ENCODE data around the gene ALLC. TPM values are rescaled to one million over a fixed set of nuclear protein-coding genes. Genes with fewer than 3 reads are reported as not detected.

ALLC gene
- total RNA-seq, 1 donor from 2014 or later: not detected

DNA sequence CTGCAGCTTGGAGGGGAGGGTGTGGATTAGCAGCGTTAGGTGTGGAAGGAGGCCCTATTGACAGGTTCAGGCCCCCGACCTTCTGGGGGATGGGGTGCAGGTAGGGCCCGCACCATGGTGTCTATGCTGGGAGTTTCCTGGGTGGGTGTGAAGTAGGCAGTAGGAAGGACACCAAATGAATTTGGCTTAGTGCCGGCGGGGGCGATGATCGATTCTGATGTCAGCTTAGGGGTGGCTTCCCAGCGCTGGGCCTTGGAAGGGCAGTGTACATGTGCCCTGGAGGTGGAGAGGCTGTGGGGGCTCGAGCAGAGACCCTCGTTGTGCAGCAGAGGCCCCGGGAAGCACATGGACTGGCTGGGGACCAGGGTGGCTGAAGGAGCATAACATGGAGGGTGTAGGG lies 67.0 kb downstream of the ALLC start:
- no peak overlapping the region for H3K4me3 ChIP-seq
- H3K4me1 ChIP-seq: no peaks in the 10 kb centered on the region
- TF ChIP-seq, protein P1, sequence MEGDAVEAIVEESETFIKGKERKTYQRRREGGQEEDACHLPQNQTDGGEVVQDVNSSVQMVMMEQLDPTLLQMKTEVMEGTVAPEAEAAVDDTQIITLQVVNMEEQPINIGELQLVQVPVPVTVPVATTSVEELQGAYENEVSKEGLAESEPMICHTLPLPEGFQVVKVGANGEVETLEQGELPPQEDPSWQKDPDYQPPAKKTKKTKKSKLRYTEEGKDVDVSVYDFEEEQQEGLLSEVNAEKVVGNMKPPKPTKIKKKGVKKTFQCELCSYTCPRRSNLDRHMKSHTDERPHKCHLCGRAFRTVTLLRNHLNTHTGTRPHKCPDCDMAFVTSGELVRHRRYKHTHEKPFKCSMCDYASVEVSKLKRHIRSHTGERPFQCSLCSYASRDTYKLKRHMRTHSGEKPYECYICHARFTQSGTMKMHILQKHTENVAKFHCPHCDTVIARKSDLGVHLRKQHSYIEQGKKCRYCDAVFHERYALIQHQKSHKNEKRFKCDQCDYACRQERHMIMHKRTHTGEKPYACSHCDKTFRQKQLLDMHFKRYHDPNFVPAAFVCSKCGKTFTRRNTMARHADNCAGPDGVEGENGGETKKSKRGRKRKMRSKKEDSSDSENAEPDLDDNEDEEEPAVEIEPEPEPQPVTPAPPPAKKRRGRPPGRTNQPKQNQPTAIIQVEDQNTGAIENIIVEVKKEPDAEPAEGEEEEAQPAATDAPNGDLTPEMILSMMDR (IDR thresholded peaks at IDR 0.05): no peak
- DNase-seq (no peak), ATAC-seq (no peak)
- intact Hi-C loops (cut with DNase I): no loop called here
- no peak overlapping the region for H3K27ac ChIP-seq
- H3K27me3 ChIP-seq: no peaks in the 10 kb centered on the region
- no peaks in the 10 kb centered on the region for H3K36me3 ChIP-seq
- no peaks in the 10 kb centered on the region for H3K9me3 ChIP-seq

DNA sequence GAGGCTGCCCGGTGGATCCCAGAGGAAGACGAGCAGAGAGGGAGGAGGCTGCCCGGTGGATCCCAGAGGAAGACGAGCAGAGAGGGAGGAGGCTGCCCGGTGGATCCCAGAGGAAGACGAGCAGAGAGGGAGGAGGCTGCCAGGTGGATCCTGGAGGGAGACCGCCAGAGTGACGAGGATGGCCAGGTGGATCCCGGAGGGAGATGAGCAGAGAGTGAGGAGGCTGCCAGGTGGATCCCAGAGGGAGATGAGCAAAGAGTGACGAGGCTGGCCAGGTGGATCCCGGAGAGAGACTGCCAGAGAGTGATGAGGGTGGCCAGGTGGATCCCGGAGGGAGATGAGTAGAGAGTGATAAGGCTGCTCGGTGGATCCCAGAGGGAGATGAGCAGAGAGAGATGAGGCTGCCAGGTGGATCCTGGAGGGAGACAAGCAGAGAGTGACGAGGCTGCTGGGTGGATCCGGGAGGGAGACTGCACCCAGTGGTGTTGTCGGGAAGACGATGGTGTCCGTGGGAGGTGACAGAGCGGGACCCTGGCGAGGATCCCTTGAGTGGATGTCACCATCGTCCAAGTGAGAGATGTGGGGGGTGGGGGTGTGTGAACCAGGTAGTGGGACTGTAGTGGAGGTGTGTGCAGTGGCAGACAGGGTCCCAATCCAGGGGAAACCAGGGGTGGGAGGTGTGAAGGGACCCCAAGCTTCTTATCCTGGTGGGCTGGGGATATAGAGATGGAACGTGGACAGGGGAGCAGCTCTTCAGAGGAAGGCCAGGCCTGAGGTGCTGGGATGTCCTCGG lies 67.7 kb downstream of the ALLC start:
- intact Hi-C loops (cut with DNase I): no loop called here
- peak; percentile 8 for ATAC-seq
- Histone ChIP-seq H3K27me3 (no peaks in the 10 kb centered on the region), H3K4me1 (no peaks in the 10 kb centered on the region), H3K27ac (no peak overlapping the region), H3K9me3 (no peaks in the 10 kb centered on the region), H3K36me3 (no peaks in the 10 kb centered on the region), H3K4me3 (no peak overlapping the region)
- no peak for DNase-seq
- TF ChIP-seq, protein P1 (IDR thresholded peaks at IDR 0.05): no peak

DNA sequence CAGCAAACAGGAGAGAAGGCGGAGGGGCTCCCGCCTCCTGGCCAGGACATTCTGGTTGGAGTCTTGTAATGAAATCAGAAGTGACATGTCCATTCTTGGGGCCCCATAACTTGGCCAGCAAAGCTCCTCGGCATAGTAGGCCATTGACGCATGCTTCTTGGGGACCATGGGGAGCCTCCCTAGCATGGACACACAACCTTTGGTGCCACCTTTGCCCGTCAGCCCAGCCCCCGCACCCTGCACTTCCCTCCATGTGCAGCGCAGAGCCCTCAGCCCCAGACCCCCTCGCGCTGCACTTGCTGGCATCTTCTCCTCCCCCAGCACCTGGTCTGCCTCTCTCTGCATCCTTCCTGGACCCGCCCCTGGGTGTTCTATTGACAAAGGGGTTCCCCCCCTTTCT lies 68.5 kb downstream of the ALLC start:
- no peaks in the 10 kb centered on the region for H3K27me3 ChIP-seq

DNA sequence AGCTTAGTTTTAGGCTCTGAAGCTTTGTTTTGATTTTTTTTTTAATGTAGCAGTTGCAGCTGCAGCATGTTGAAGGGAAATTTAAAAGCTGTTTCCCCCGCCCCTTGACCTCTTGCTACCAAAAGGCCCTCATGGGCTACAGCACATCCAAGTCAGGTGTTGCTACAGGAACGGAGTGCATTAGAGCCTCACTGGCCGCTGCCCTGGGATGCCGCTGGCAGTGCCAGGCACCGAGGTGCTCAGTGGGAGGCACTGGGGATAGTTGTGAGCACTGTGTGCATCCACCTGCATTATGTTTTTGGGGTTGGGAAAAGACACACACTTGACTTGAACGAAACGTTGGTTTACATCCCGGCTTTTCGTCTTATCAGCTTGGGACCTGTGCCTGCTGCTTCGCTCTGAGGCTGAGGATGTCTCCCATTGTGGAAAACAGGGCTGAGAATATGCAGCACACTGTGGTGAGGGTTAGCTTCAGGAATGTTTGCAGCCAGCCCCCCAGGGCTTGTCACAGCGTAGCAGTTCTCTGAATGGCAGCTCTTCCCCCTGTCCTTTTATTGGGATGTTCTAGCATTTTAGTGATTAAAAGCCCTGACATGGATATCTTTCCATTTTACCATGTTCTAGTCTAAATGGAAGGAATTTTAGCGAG lies 69.5 kb downstream of the ALLC start:
- Histone ChIP-seq H3K4me3 (no peak overlapping the region), H3K9me3 (no peaks in the 10 kb centered on the region), H3K27ac (no peak overlapping the region), H3K27me3 (no peaks in the 10 kb centered on the region), H3K4me1 (no peaks in the 10 kb centered on the region), H3K36me3 (no peaks in the 10 kb centered on the region)
- ATAC-seq: no peak
- TF ChIP-seq, protein P1 (IDR thresholded peaks at IDR 0.05): no peak
- intact Hi-C loops (cut with DNase I): no loop called here
- no peak for DNase-seq

More for the DNA sequence above, 68.5 kb downstream of the ALLC start:
- H3K9me3 ChIP-seq: no peaks in the 10 kb centered on the region
- no peaks in the 10 kb centered on the region for H3K4me1 ChIP-seq
- ATAC-seq (no peak), DNase-seq (no peak)
- TF ChIP-seq, protein P1 (IDR thresholded peaks at IDR 0.05): no peak
- no peak overlapping the region for H3K27ac ChIP-seq
- H3K4me3 ChIP-seq: no peak overlapping the region
- intact Hi-C loops (cut with DNase I): no loop called here
- no peaks in the 10 kb centered on the region for H3K36me3 ChIP-seq

DNA sequence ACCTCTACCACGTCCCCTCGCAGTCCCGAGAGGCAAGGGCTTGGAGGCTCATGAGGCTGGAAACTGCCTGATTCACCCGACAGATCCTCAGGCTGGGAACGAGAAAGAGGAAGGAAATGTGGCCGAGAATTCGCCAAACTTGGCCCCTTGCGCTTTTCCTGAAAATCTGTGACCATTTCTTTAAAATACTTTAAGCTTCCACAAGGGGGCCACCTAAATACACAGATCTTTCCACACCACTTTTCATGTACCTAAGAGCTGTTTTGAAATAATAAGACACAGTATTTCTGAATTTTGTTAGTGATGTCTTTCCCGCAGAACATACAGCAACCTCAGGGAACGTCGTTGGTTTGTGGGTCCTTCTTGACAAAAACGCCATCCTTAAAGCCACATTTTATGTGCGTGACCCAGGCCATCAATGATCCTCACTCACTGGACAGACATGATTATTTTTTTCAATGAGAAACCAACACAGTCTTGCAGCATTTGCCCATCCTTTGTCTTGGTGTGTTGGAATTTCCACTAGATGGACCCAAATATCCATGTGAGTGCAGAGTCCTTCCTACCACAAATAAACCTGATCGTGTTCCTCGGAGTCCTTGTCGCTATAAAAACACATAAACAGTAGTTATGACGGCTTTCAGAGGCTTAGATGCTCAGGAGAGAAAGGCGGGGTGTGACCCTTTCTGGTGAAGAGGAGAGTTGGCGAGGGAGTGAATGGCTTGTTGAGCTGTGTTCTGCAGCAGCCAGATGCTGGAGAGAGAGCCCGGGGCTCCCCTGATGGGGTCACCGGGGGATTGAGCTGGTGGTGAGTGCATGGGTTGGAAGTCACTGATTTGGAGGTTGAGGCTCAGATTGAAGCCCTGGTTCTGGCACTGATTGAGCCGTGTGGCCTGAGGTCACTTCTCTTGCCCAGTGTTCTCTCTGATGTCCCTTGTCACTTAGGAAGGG lies 70.4 kb downstream of the ALLC start:
- DNase-seq (no peak), ATAC-seq (peak; percentile 10)
- no peaks in the 10 kb centered on the region for H3K36me3 ChIP-seq
- H3K4me3 ChIP-seq: no peak overlapping the region
- H3K9me3 ChIP-seq: no peaks in the 10 kb centered on the region
- TF ChIP-seq, protein P1 (IDR thresholded peaks at IDR 0.05): peak; percentile 61
- H3K27me3 ChIP-seq: no peaks in the 10 kb centered on the region
- no peak overlapping the region for H3K27ac ChIP-seq
- intact Hi-C loops (cut with DNase I): no loop called here
- no peaks in the 10 kb centered on the region for H3K4me1 ChIP-seq

All from upper lobe of right lung (tissue), 1 donor.